BLaER1 treated with 17β-estradiol and CSF1 and Interleukin-3, amounts not matched to agents 10 nM and 100 nM (cell line): Measurements from ENCODE around the gene BACH1.

Experiments
- H3K27ac ChIP-seq, 11 experiments: shearing (Covaris generic); formaldehyde crosslinking; 2 replicates each; pipeline ENCODE4 v1.8.1; 2022
- H3K27me3 ChIP-seq, 11 experiments: shearing (Covaris generic); formaldehyde crosslinking; 2 replicates each; pipeline ENCODE4 v1.8.1; 2022
- H3K36me3 ChIP-seq, 11 experiments: shearing (Covaris generic); formaldehyde crosslinking; 2 replicates each; pipeline ENCODE4 v1.8.1; 2022
- H3K4me1 ChIP-seq, 10 experiments: shearing (Covaris generic); formaldehyde crosslinking; 2 replicates each; pipeline ENCODE4 v1.8.1; 2022
- H3K4me2 ChIP-seq, 11 experiments: shearing (Covaris generic); formaldehyde crosslinking; 2 replicates each; pipeline ENCODE4 v1.8.1; 2022
- H3K4me3 ChIP-seq, 10 experiments: shearing (Covaris generic); formaldehyde crosslinking; 2 replicates each; pipeline ENCODE4 v1.8.1; 2022
- H3K9ac ChIP-seq, 11 experiments: shearing (Covaris generic); formaldehyde crosslinking; 2 replicates each; pipeline ENCODE4 v1.8.1; 2022
- H3K9me3 ChIP-seq, 11 experiments: shearing (Covaris generic); formaldehyde crosslinking; replicated peaks in 1 of 11; 2 replicates each; pipeline ENCODE4 v1.8.1; 2022
- H4K20me1 ChIP-seq, 11 experiments: shearing (Covaris generic); formaldehyde crosslinking; 2 replicates each; pipeline ENCODE4 v1.8.1; 2022
- Cebpa-rat ChIP-seq, 11 experiments: shearing (Covaris generic); IDR thresholded peaks; 2 replicates each; pipeline ENCODE4 v1.8.1; 2022

Gene BACH1

GRCh38 chr21:29321932-29322928 lies 23.5 kb downstream of the BACH1 start:
- H3K4me2 ChIP-seq = peak overlapping the region in 2 of 11 experiments; percentile 27 to 31; a peak in 4 of 22 replicates
- no peak overlapping the region for H3K4me3 ChIP-seq
- H3K36me3 ChIP-seq = peaks cover 91 to 100% (median 98%) of the 10 kb centered on the region in 11 experiments
- H3K9me3 ChIP-seq = peaks cover 0 to 63% (median 52%) of the 10 kb centered on the region in 11 experiments; a peak in 18 of 22 replicates
- H3K4me1 ChIP-seq = peaks cover 0 to 97% (median 0%) of the 10 kb centered on the region in 10 experiments; a peak in 9 of 20 replicates
- H3K27me3 ChIP-seq = no peaks in the 10 kb centered on the region
- peak in 1 of 11 experiments; percentile 46; a peak in 1 of 22 replicates for TF ChIP-seq Cebpa-rat (IDR thresholded peaks at IDR 0.05)
- H3K27ac ChIP-seq = 0 out of 22 replicates have a peak overlapping the region, but pooled peaks of 1 of the 11 experiments have one; percentile 1
- peaks cover 86 to 100% (median 100%) of the 10 kb centered on the region in 11 experiments for H4K20me1 ChIP-seq
- H3K9ac ChIP-seq = no peak overlapping the region

- peak overlapping the region in 3 of 11 experiments; percentile 16 to 44 (median 22); a peak in 5 of 22 replicates for H3K4me2 ChIP-seq
- TF ChIP-seq Cebpa-rat (IDR thresholded peaks at IDR 0.05) = no peak
- H3K9me3 ChIP-seq = peaks cover 0 to 53% (median 43%) of the 10 kb centered on the region in 11 experiments; a peak in 18 of 22 replicates
- H3K36me3 ChIP-seq = peaks cover 90 to 100% (median 96%) of the 10 kb centered on the region in 11 experiments
- H3K27ac ChIP-seq = no peak overlapping the region
- no peak overlapping the region for H3K4me3 ChIP-seq
- peaks cover 77 to 100% (median 98%) of the 10 kb centered on the region in 11 experiments; a peak in 21 of 22 replicates for H4K20me1 ChIP-seq
- no peaks in the 10 kb centered on the region for H3K27me3 ChIP-seq
- peaks cover 0 to 96% (median 0%) of the 10 kb centered on the region in 10 experiments; a peak in 9 of 20 replicates for H3K4me1 ChIP-seq
- no peak overlapping the region for H3K9ac ChIP-seq
These were observed 24.5 kb downstream of the BACH1 start for GRCh38 chr21:29323189-29323588.

- Histone ChIP-seq H3K4me3 (no peak overlapping the region), H3K9me3 (peaks cover 0 to 15% (median 5%) of the 10 kb centered on the region in 11 experiments; a peak in 11 of 22 replicates), H3K27ac (no peak overlapping the region), H3K4me1 (peaks cover 0 to 93% (median 2%) of the 10 kb centered on the region in 10 experiments; a peak in 10 of 20 replicates), H3K9ac (no peak overlapping the region), H3K36me3 (peaks cover 90 to 100% (median 96%) of the 10 kb centered on the region in 11 experiments), H3K4me2 (0 out of 22 replicates have a peak overlapping the region, but pooled peaks of 1 of the 11 experiments have one; percentile 11), H4K20me1 (peaks cover 45 to 100% (median 94%) of the 10 kb centered on the region in 11 experiments; a peak in 21 of 22 replicates), H3K27me3 (no peaks in the 10 kb centered on the region)
- TF ChIP-seq Cebpa-rat (IDR thresholded peaks at IDR 0.05) = no peak
These were observed 28.3 kb downstream of the BACH1 start for GRCh38 chr21:29326914-29327554.

- no peak for TF ChIP-seq Cebpa-rat (IDR thresholded peaks at IDR 0.05)
- peaks cover 32 to 100% (median 93%) of the 10 kb centered on the region in 11 experiments; a peak in 21 of 22 replicates for H4K20me1 ChIP-seq
- H3K27ac ChIP-seq = no peak overlapping the region
- no peak overlapping the region for H3K9ac ChIP-seq
- no peak overlapping the region; a peak in 1 of 22 replicates for H3K4me2 ChIP-seq
- H3K4me1 ChIP-seq = peaks cover 0 to 92% (median 8%) of the 10 kb centered on the region in 10 experiments; a peak in 11 of 20 replicates
- H3K4me3 ChIP-seq = no peak overlapping the region
- H3K36me3 ChIP-seq = peaks cover 85 to 100% (median 97%) of the 10 kb centered on the region in 11 experiments
- no peaks in the 10 kb centered on the region for H3K27me3 ChIP-seq
- no peaks in the 10 kb centered on the region for H3K9me3 ChIP-seq
These were observed 30.7 kb downstream of the BACH1 start for GRCh38 chr21:29329406-29329805.

- no peaks in the 10 kb centered on the region for H3K9me3 ChIP-seq
- peaks cover 30 to 100% (median 93%) of the 10 kb centered on the region in 11 experiments for H4K20me1 ChIP-seq
- peaks cover 85 to 100% (median 96%) of the 10 kb centered on the region in 11 experiments for H3K36me3 ChIP-seq
- no peak overlapping the region; a peak in 2 of 22 replicates for H3K4me2 ChIP-seq
- H3K9ac ChIP-seq = peak overlapping the region in 1 of 11 experiments; percentile 65; a peak in 1 of 22 replicates
- no peak for TF ChIP-seq Cebpa-rat (IDR thresholded peaks at IDR 0.05)
- H3K27ac ChIP-seq = no peak overlapping the region; a peak in 1 of 22 replicates
- peaks cover 0 to 92% (median 12%) of the 10 kb centered on the region in 10 experiments; a peak in 11 of 20 replicates for H3K4me1 ChIP-seq
- H3K27me3 ChIP-seq = no peaks in the 10 kb centered on the region
- H3K4me3 ChIP-seq = no peak overlapping the region
These were observed 32.1 kb downstream of the BACH1 start for GRCh38 chr21:29330797-29331196.

GRCh38 chr21:29332461-29333362 lies 34.0 kb downstream of the BACH1 start:
- Histone ChIP-seq H3K9ac (peak overlapping the region in 1 of 11 experiments; percentile 27; a peak in 1 of 22 replicates), H3K4me3 (no peak overlapping the region), H3K4me2 (peak overlapping the region in 4 of 11 experiments; percentile 8 to 34 (median 27); a peak in 7 of 22 replicates), H3K27me3 (no peaks in the 10 kb centered on the region), H4K20me1 (peaks cover 32 to 100% (median 91%) of the 10 kb centered on the region in 11 experiments), H3K27ac (peak overlapping the region in 2 of 11 experiments; percentile 9 to 18; a peak in 3 of 22 replicates), H3K36me3 (peaks cover 81 to 100% (median 96%) of the 10 kb centered on the region in 11 experiments), H3K9me3 (no peaks in the 10 kb centered on the region), H3K4me1 (peaks cover 0 to 87% (median 12%) of the 10 kb centered on the region in 10 experiments; a peak in 11 of 20 replicates)
- no peak for TF ChIP-seq Cebpa-rat (IDR thresholded peaks at IDR 0.05)

GRCh38 chr21:29333406-29333805 lies 34.7 kb downstream of the BACH1 start:
- Histone ChIP-seq H3K4me2 (peak overlapping the region in 1 of 11 experiments; percentile 28; a peak in 3 of 22 replicates), H3K4me3 (no peak overlapping the region), H3K36me3 (peaks cover 83 to 100% (median 97%) of the 10 kb centered on the region in 11 experiments), H3K4me1 (peaks cover 0 to 85% (median 12%) of the 10 kb centered on the region in 10 experiments; a peak in 11 of 20 replicates), H4K20me1 (peaks cover 35 to 100% (median 95%) of the 10 kb centered on the region in 11 experiments), H3K27ac (no peak overlapping the region; a peak in 1 of 22 replicates), H3K27me3 (no peaks in the 10 kb centered on the region), H3K9ac (no peak overlapping the region), H3K9me3 (no peaks in the 10 kb centered on the region)
- TF ChIP-seq Cebpa-rat (IDR thresholded peaks at IDR 0.05) = no peak
